HG02973 (cell line): ENCODE measurements around the gene TBX2.

ENCODE experiments used
- ATAC-seq: cut with Tn5 transposase; IDR thresholded peaks from one replicate; pipeline ENCODE4 v1.9.1; 2021; ENCODE audit warnings: moderate library complexity; ENCODE audit not compliant: unreplicated experiment

Gene TBX2

DNA sequence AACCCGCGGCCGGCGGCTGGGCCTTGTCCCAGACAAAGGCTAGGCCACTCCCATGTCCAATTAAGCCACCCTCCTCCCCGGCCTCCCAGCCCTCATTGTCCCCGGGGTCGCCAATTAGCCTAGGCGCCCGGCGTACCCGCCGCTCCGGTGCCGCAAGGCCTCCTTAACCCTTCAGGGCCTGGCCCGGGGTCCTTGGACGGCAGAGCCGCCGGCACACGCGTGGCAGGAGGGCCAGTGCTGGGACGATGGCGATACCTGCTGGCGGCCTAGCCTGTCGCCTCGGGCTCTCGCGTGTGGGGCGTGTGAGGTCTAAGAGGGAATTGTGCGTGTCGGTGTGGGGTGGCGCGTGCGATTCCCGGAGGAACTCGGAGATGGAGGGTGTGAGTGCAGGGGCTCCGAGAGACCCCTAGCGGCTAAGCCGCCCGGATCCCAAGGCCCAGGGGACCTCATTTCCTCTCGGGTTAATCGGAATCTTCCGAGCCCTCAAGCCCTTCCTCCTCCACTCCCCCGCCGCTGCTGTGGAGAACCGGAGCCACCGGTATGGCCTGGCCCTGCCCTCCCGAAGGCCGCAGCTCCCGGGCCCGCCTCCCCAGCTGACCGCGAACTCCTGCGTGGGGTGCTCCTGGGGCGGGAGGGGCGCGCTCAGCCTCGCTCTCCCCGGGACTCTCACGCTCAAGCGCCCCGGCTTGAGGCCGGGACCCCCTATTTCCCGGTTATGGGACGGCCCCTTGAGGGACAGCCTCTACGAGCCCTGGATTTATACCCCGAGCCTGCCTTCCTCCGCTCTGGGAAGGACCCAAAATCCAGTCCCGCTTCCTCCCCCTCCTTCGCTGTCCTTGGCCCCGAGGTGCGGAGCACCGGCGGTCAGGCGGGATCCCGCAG lies 11.9 kb downstream of the TBX2 start:
- peak; percentile 7 for ATAC-seq

DNA sequence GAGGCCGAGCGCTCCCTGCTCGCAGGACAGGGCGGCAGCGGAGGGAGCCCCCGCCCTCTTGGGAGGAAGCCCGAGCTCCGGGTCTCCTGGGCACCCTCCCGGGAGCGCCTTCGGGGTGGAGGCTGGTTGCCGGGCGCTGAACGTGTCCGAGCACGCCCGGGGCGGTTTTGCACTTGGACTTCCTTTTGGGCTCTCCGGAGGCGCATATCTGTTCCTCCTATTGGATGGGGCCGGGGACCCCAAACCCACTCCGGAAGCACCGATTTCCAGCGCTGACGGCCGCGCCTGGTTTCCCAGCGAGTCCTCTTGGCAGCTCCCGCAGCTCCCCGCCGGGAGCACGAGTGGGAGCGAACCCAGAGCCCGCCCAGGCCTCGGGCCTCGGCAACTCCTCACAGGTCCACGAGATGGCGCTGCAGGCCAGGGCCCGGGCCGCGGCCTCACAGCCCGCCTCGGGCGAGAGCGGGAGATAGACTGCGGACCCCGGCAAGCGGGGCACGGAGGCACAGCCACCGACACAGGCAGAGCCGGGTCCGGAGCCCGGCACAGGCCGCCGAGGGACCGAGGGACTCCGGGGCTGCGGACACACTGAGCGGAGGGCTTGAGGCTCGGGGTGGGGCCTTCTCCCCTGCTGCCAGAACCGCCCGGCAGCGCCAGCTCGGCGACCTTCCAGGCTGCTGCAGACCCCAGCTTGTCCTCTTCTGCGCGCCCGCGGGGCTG lies 12.7 kb downstream of the TBX2 start:
- ATAC-seq: peak; percentile 51

DNA sequence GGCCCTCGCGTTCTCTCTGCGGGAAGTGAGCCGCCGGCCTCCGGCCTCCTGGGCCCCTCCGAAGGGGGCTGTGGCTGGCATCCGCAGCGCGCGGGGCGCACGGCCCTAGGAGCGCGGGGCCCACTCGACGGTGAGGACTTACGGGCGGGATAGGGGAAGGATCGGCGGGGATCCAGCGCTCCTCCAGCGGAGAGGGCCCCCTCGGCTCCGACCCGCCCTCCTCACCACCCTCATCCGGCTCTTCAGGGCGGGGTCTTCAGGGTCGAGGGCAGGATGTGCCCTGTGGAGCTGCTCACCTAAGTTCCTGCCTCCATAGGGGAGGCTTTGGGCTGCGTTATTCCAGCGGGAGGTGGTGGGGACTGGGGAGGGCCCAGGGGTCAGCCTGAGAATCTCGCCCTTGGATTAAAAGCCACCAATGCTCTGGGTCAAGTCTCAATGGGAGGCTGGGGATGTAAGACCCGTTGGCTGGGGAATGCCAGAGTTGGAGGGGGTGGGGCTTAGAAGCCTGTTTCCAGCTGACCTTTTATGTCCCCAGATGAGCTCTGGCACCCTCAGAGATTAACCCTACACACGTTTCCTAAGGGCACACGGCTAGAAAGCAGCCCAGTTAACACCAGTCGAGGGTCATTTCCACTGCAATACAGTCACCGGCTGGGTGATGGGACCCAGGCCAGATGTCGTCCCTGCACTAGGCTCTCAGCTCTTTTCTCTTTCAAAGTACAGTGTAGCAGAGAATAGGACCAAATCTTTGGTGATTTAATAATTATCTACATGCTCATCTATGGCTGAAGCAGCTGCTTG lies 13.4 kb downstream of the TBX2 start:
- no peak for ATAC-seq

DNA sequence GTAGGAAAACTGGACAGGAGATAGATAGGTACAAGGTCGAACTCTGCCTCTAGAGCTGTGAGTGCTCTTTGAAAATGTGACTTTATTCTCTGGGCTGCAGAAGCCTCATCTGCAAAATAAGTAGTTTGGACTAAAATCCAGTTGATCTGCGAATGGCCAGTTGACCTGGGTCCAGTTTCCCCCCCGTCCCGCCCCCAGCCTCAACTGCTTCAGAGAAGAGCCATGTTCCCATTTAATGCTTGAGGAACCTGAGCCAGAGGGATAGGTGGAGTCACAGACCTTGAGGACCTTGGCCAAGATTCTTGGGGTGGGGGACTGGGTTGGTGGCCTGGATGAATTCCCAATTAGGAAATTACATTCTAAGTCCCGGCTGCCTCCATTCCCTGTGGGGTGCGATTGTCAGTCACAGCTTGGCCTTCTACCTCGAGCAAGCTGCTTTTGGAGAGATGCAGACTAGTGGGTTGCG lies 14.1 kb downstream of the TBX2 start:
- ATAC-seq: no peak

DNA sequence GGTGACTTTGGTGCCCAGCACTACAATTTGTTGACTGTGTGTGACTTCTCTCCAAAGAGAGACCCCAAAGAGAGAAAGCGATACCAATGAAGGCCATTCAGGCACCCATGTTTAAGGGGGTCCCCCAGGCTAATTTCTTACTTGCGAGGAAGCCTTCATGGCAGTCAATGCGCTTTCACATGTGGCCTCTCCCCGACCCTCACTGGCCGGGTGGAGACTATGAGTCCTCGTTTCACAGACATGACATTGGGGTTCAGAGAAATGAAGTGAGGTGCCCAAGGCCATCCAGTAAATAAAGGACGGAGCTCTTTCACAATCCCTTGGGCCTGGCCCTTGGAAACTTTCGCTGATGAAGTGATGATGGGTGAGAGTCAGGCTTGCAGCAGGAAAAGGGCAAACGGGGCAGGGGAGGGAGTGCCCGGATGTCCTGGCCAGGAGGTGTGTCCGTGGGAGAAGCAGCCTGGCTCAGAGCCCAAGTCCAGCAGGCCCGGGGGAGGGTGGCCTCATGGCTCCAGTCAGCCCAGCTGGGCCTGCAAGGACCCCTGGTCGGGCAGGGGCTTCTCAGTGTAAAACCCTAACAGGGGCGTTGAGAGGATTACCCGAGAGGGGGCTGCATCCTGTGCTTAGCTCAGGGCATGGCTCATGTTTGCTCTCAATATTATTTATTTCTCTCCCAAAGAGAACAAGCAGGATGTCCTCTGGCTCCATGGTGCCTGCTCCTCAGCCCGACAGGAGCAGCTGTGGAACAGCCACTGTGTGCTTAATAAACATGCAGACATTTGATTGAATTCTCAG lies 14.7 kb downstream of the TBX2 start:
- no peak for ATAC-seq

DNA sequence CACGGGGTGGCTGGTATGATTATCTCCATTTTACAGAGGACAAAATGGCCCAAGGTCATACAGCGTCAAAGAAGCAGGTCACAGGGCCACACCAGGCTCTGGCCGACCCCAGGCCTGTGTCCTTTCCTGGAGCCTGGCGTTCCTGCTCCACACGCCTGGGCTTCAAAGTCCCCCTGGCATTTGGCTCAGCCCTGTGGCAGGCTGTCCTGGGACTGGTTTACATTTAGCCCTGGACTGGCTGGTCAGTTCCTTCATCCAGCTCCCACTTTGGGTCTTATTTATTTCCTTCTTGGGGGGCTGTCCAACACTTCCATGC lies 15.3 kb downstream of the TBX2 start:
- ATAC-seq: no peak

DNA sequence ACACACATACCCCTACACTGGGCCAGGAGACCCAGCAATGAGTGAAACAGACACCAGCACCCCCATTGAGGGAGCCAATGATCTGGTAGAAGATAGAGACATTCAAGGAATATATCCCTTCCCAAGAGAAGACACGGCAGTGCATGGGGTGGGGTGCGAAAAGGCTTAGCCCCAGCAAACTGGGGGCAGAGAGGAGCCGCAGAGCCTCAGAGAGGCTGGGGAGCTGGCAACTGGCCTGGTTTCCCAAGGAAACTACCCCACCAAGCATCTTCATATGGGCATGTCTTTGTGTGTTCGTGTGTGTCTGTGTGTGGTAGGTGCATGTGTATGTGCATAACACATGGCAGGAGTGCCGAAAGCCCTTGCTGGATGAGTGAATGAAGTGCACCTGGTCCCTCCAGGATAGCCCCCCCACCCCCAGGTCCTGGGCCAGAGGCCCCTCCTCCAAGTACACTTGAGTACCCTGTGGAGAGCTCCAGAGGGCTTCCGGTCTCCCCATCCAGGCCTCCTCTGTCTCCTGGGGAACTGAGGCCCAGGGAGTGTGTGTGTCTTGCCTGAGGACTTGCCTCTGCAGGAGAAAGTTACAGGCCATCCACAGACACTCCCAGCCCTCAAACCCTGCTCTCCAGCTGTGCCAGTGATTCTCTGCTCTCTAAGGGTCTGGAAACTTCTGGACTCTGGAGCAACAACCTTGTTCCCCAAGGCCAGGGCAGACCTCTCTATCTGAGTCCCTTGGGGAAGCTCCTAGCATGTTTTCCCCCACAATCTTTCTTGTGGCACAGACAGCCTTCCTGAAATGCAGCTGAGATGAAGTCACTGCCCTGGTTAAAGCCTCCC lies 15.9 kb downstream of the TBX2 start:
- ATAC-seq: no peak

DNA sequence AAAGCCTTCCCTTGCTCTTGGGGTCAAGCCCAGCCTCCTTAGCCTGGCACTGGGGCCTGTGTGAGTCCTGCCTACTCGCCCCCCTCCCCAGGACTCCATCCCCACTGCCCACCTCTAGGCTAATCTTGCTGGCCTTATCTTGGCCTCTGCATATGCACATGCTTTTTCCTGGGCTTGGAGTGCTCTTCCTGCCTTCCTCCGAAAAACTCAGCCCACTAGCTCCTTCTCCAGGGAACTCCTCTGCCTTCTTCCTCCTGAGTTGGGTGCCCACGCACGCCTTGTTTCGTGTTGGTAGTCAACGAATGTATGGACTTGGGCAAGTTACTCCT lies 16.5 kb downstream of the TBX2 start:
- ATAC-seq: no peak

DNA sequence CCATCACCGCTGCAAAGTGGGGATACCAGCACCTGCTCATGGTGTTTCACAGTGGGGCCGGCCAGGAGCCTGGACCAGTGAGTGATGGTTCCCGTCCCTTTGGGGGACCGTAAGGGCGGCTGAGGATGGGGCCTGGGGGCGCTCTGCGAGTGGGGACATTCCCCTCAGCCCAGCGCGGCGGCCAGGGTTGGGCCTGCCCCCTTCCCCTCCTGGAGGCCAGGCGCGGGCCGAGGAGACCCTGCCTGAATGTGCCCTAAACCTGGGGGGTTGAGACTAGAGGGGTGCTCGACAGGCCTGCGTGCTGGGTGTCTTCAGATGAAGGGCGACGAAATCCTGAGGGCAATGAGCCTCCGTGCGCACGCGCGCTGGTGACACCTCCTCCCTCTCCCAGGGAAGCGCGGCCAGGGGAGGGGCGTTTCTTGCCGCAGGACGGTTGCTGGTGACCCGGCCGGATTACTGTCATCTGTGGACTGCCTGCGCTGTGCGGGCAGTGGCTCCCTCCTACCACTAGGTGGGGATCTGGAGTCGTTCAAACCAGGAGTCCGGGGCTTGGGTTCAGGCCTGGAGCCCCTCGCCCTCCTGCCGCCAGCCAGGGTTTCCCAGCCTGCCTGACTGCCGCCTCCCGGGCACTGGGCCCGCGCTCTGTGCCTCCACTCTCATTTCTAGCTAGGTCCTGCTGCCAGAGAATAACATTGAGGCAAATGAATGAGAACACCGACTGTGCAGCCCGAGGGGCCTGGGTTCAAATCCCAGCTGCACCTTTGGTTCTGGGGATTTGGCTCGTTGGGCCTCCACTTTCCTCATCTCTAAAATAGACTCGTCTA lies 17.1 kb downstream of the TBX2 start:
- peak; percentile 51 for ATAC-seq

DNA sequence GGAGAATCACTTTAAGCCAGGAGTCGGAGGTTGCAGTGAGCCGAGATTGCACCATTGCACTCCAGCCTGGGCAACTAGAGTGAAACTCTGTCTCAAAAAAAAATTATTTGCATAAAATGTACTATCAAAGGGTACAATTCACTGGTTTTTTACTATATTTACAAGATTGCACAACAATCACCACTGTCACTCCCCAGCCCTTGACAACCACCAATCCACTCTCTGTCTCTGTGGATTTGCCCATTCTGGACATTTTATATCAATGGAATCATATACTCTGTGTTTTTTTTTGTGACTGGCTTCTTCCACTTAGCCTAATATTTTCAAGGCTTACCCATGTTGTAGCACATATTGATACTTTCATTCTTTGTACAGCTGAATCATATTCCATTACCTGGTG lies 18.8 kb downstream of the TBX2 start:
- no peak for ATAC-seq

DNA sequence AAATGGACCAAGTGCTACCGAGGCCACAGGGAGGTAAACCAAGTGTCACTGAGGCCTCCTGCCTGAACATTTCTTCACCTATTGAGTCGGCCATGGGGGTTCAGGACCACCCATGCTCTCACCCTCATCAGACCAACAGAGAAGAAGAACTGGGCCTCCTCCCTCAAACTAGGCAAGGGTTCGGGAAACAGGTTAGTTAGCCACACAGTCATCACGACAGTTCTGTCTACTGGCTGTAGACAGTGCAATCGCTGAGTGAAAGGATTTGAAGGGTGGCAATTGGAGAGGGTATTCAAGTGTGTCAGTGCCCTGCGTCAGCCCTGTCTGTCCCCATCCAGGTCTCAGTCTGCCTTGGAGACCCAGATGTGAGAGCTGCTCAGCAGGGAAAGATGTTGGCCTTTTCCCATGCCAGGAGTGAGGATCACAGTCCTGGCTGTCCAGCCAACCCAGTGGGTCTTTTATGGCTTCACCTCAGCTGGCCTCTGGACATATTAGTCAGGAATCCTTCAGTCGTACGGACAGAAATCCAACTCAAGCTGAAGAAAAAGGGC lies 19.9 kb downstream of the TBX2 start:
- ATAC-seq: no peak

DNA sequence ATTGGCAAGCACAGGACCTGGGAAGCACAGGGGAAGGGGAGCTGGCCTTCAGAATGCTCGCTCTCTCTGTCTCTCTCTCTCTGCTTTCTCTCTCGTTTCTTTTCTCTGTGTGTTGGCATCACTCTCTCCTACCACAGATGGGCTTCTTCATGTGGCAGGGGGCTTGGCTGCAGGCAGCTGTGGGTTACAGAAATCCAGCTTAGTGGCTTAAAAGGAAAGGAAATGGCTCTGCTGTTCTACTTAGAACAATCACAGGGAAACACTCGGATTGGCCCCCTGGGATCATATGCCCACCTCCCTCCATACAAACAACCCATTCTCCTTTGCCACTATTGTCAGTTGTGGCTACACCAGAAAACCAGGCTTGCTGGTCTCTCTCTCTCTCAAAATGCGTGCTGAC lies 20.4 kb downstream of the TBX2 start:
- no peak for ATAC-seq

DNA sequence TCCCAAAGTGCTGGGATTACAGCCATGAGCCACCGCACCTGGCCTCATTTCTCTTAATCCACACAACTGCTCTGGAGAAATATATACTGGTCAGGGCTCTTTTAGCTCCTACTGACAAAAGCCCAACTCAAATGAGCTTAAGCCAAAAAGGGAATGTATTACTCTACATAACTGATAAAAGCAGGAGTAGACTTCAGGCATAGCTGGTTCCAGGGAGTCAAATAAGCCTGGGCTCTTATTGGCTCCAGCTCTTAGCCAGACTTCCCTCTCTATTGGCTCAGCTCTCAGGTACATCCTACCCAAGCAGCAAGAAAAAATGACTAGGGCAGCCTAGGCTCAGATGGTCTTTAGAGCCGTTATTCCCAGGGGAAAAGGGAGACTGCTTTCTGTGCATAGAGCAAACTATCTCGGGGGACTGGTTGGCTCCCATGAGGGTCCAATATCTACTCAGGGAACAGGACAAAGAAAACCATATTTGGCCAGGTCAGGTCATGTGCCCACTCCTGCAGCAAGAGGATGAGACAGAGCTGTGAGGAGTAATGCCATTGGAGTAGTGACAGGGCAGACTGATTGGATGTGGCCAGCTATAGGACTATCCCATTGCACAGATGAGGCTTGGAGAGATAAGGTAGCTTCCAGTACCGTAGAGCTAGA lies 21.2 kb downstream of the TBX2 start:
- no peak for ATAC-seq

DNA sequence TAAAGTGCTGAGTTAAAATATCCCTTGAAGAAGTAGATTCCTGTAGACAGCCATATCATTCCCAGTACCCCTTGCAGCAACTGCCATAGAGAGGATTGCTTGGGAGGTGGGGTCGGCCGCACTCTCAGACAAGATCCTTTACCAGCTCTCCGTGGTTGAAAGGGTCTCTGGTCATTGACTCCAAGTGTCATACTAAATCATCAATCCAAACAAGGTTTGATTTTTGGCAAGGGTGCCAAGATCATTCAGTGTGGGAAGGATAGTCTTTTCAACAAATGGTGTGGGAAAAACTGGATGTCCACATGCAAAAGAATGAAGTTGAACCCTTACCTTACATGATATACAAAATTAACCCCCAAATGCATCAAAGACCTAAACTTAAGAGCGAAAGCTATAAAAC lies 21.8 kb downstream of the TBX2 start:
- no peak for ATAC-seq

DNA sequence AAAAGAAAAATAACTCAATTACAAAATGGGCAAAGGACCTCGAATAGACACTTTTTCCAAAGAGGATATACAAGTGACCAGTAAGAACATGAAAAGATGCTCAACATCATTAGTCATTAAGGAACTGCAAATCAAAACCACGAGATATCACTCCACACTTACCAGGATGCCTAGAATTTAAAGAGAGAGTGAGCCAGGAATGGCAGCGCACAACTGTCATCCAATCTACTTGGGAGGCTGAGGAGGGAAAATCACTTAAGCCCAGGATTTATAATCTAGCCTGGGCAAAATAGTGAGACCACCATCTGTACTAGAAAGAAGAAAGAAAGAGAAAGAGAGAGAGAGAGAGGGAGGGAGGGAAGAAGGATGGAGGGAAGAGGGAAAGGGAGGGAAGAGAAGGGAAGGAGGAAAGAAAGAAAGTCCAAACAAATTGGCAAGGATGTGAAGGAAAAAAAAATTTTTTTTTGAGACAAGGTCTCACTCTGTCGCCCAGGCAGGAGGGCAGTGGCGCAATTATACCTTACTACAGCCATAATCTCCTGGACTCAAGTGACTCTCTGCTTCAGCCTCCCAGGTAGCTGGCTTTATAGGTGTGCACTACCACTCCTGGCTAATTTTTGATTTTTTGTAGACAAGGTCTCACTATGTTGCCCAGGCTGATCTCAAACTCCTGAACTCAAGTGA lies 22.6 kb downstream of the TBX2 start:
- ATAC-seq: no peak

DNA sequence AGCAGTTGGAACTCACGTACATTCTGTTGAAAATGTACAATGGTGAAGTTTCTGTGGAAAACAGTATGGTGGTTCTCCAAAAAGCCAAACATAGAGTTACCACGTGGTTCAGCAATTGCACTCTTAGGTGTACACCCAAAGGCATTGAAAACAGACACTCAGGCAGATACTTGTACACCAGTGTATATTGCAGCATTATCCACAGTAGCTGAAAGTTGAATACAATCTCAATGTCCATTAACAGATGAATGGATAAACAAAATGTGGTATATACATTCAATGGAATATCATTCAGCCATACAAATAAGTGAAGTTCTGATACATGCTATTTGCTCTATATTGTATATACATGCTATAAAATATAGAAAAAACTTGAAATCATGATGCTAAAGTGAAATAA lies 23.2 kb downstream of the TBX2 start:
- no peak for ATAC-seq

DNA sequence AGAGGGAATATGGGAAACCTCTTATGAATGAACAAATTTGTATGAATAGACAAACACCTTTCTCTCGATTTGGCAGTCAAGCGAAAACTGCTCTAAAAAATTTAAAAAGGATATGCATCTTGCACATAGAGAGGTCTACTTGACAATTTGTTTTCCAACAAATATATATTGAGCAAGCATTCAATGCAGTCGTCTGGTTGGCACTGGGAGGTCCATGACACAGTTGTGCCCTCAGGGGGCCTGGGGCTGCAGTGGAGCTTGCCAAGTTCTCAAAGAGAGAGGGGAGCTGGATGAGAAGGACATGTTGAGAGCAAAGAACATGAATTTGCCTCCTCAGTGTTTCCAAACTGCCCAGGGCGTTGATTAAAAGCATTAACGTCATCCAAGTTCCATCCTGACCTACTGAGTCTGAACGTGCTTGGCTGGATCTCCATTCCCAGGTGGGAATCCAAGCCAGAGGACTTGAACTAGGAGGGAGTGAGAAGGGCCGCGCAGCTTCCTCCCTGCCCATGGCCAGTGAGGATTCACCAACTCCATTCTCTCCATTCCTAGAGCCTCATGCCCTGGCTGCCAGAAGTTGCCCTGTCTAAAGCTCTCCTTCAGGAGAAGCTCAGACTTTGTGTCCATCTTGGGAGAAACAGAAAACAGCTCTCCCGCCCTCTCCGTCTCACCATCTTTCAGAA lies 24.5 kb downstream of the TBX2 start:
- ATAC-seq: no peak
